Measurements from ENCODE around the gene IVD.

GRCh38 chr15:40420071-40420713 lies 14.6 kb downstream of the IVD start:
- TF ChIP-seq CTCF (IDR thresholded peaks at IDR 0.05) (no peak), EZH2 (IDR thresholded peaks at IDR 0.05) (no peak)
